Activated naive CD8-positive, alpha-beta T cell treated with anti-CD3 and anti-CD28 coated beads for 36 hours (primary cell): ENCODE data around the gene ARID1A. TPM values are rescaled to one million over a fixed set of nuclear protein-coding genes. Genes with fewer than 3 reads are reported as not detected.
"Not testable (repeated sequence)": the region's sequence is repeated elsewhere in the genome, so short reads cannot be mapped to it uniquely, and the experiment has no call there.

Experiments
- DNase-seq: peaks from one replicate; pipeline ENCODE4 v3.0.0; 2021
- H3K27ac Mint-ChIP-seq: one replicate; pipeline ENCODE4 v1.8.0; 2022; ENCODE audit warnings: mild to moderate bottlenecking, moderate library complexity, mixed read lengths
- H3K27me3 Mint-ChIP-seq: one replicate; pipeline ENCODE4 v1.8.0; 2022; ENCODE audit warnings: mild to moderate bottlenecking, mixed read lengths
- H3K36me3 Mint-ChIP-seq: one replicate; pipeline ENCODE4 v1.8.0; 2021; ENCODE audit warnings: mild to moderate bottlenecking, mixed read lengths
- H3K4me1 Mint-ChIP-seq: one replicate; pipeline ENCODE4 v1.8.0; 2021; ENCODE audit warnings: mixed read lengths
- H3K4me3 Mint-ChIP-seq: one replicate; pipeline ENCODE4 v1.8.0; 2022; ENCODE audit warnings: mild to moderate bottlenecking, moderate library complexity, mixed read lengths
- H3K9me3 Mint-ChIP-seq: one replicate; pipeline ENCODE4 v1.8.0; 2022; ENCODE audit warnings: mixed read lengths
- total RNA-seq, 2 experiments: library from RNA; stranded (reverse); gene quantifications; one replicate each; pipeline ENCODE4 v1.2.3, GENCODE V29; 2021

ARID1A gene
- total RNA-seq, 2 experiments from 2014 or later = 75.6 to 78.4 TPM

- Mint-ChIP-seq H3K27ac (peak overlapping the region; percentile 76), H3K4me1 (peaks cover 45% of the 10 kb centered on the region), H3K9me3 (peaks cover 2% of the 10 kb centered on the region), H3K4me3 (peak overlapping the region; percentile 50), H3K27me3 (no peaks in the 10 kb centered on the region), H3K36me3 (peaks cover 51% of the 10 kb centered on the region)
- DNase-seq = no peak
Measured at GRCh38 chr1:26706315-26706714, 10.5 kb downstream of the ARID1A start.

- Mint-ChIP-seq H3K9me3 (peaks cover 2% of the 10 kb centered on the region), H3K4me1 (peaks cover 73% of the 10 kb centered on the region), H3K27me3 (no peaks in the 10 kb centered on the region), H3K36me3 (peaks cover 72% of the 10 kb centered on the region), H3K27ac (no peak overlapping the region), H3K4me3 (no peak overlapping the region)
- no peak for DNase-seq
Measured at GRCh38 chr1:26710811-26711210, 15.0 kb downstream of the ARID1A start.

GRCh38 chr1:26711777-26712176 lies 16.0 kb downstream of the ARID1A start:
- Mint-ChIP-seq H3K27me3 (no peaks in the 10 kb centered on the region), H3K4me3 (no peak overlapping the region), H3K9me3 (peaks cover 2% of the 10 kb centered on the region), H3K36me3 (peaks cover 67% of the 10 kb centered on the region), H3K4me1 (peaks cover 70% of the 10 kb centered on the region), H3K27ac (peak overlapping the region; percentile 31)
- DNase-seq = no peak

- no peaks in the 10 kb centered on the region for H3K9me3 Mint-ChIP-seq
- H3K27ac Mint-ChIP-seq = peak overlapping the region; percentile 28
- H3K36me3 Mint-ChIP-seq = peaks cover 74% of the 10 kb centered on the region
- H3K27me3 Mint-ChIP-seq = no peaks in the 10 kb centered on the region
- no peak for DNase-seq
- peaks cover 86% of the 10 kb centered on the region for H3K4me1 Mint-ChIP-seq
- no peak overlapping the region for H3K4me3 Mint-ChIP-seq
Measured at GRCh38 chr1:26717017-26717491, 21.2 kb downstream of the ARID1A start.

GRCh38 chr1:26719205-26719604 lies 23.4 kb downstream of the ARID1A start:
- peaks cover 64% of the 10 kb centered on the region for H3K36me3 Mint-ChIP-seq
- no peaks in the 10 kb centered on the region for H3K27me3 Mint-ChIP-seq
- DNase-seq = no peak
- H3K9me3 Mint-ChIP-seq = no peaks in the 10 kb centered on the region
- H3K4me1 Mint-ChIP-seq = peaks cover 85% of the 10 kb centered on the region
- H3K27ac Mint-ChIP-seq = no peak overlapping the region
- H3K4me3 Mint-ChIP-seq = no peak overlapping the region

GRCh38 chr1:26721669-26722355 lies 26.0 kb downstream of the ARID1A start:
- Mint-ChIP-seq H3K4me1 (peaks cover 85% of the 10 kb centered on the region), H3K27me3 (no peaks in the 10 kb centered on the region), H3K27ac (peak overlapping the region; percentile 87), H3K4me3 (peak overlapping the region; percentile 3), H3K36me3 (peaks cover 52% of the 10 kb centered on the region), H3K9me3 (no peaks in the 10 kb centered on the region)
- no peak for DNase-seq

- no peaks in the 10 kb centered on the region for H3K9me3 Mint-ChIP-seq
- peak; percentile 39 for DNase-seq
- H3K27ac Mint-ChIP-seq = peak overlapping the region; percentile 87
- no peaks in the 10 kb centered on the region for H3K27me3 Mint-ChIP-seq
- peaks cover 84% of the 10 kb centered on the region for H3K4me1 Mint-ChIP-seq
- peaks cover 45% of the 10 kb centered on the region for H3K36me3 Mint-ChIP-seq
- peak overlapping the region; percentile 11 for H3K4me3 Mint-ChIP-seq
Measured at GRCh38 chr1:26723013-26723991, 27.5 kb downstream of the ARID1A start.

GRCh38 chr1:26724118-26724517 lies 28.3 kb downstream of the ARID1A start:
- Mint-ChIP-seq H3K36me3 (peaks cover 40% of the 10 kb centered on the region), H3K9me3 (no peaks in the 10 kb centered on the region), H3K27ac (peak overlapping the region; percentile 16), H3K4me3 (no peak overlapping the region), H3K27me3 (no peaks in the 10 kb centered on the region), H3K4me1 (peaks cover 84% of the 10 kb centered on the region)
- DNase-seq = no peak

- H3K36me3 Mint-ChIP-seq = peaks cover 45% of the 10 kb centered on the region
- peak overlapping the region; percentile 16 for H3K27ac Mint-ChIP-seq
- no peak overlapping the region for H3K4me3 Mint-ChIP-seq
- H3K4me1 Mint-ChIP-seq = peaks cover 90% of the 10 kb centered on the region
- DNase-seq = no peak
- H3K9me3 Mint-ChIP-seq = no peaks in the 10 kb centered on the region
- H3K27me3 Mint-ChIP-seq = no peaks in the 10 kb centered on the region
Measured at GRCh38 chr1:26724926-26725325, 29.1 kb downstream of the ARID1A start.

- Mint-ChIP-seq H3K36me3 (peaks cover 41% of the 10 kb centered on the region), H3K4me1 (peaks cover 87% of the 10 kb centered on the region)
- not testable (repeated sequence) for H3K27me3 Mint-ChIP-seq, H3K4me3 Mint-ChIP-seq, H3K9me3 Mint-ChIP-seq, DNase-seq, H3K27ac Mint-ChIP-seq
Measured at GRCh38 chr1:26725904-26726303, 30.1 kb downstream of the ARID1A start.

- DNase-seq = no peak
- Mint-ChIP-seq H3K4me3 (no peak overlapping the region), H3K27ac (peak overlapping the region; percentile 36), H3K27me3 (no peaks in the 10 kb centered on the region), H3K36me3 (peaks cover 40% of the 10 kb centered on the region), H3K9me3 (no peaks in the 10 kb centered on the region), H3K4me1 (peaks cover 86% of the 10 kb centered on the region)
Measured at GRCh38 chr1:26726784-26727183, 31.0 kb downstream of the ARID1A start.

GRCh38 chr1:26727476-26727875 lies 31.7 kb downstream of the ARID1A start:
- Mint-ChIP-seq H3K9me3 (no peaks in the 10 kb centered on the region), H3K27ac (peak overlapping the region; percentile 23), H3K4me3 (no peak overlapping the region), H3K36me3 (peaks cover 37% of the 10 kb centered on the region), H3K27me3 (no peaks in the 10 kb centered on the region), H3K4me1 (peaks cover 85% of the 10 kb centered on the region)
- no peak for DNase-seq

GRCh38 chr1:26728645-26729044 lies 32.8 kb downstream of the ARID1A start:
- DNase-seq = no peak
- H3K4me3 Mint-ChIP-seq = no peak overlapping the region
- H3K27ac Mint-ChIP-seq = peak overlapping the region; percentile 22
- H3K36me3 Mint-ChIP-seq = peaks cover 41% of the 10 kb centered on the region
- H3K4me1 Mint-ChIP-seq = peaks cover 85% of the 10 kb centered on the region
- H3K9me3 Mint-ChIP-seq = no peaks in the 10 kb centered on the region
- no peaks in the 10 kb centered on the region for H3K27me3 Mint-ChIP-seq

- peaks cover 48% of the 10 kb centered on the region for H3K36me3 Mint-ChIP-seq
- peaks cover 85% of the 10 kb centered on the region for H3K4me1 Mint-ChIP-seq
- no peaks in the 10 kb centered on the region for H3K9me3 Mint-ChIP-seq
- peak overlapping the region; percentile 7 for H3K27ac Mint-ChIP-seq
- H3K27me3 Mint-ChIP-seq = no peaks in the 10 kb centered on the region
- no peak overlapping the region for H3K4me3 Mint-ChIP-seq
- DNase-seq = no peak
Measured at GRCh38 chr1:26729633-26730032, 33.8 kb downstream of the ARID1A start.

- Mint-ChIP-seq H3K9me3 (no peaks in the 10 kb centered on the region), H3K36me3 (peaks cover 55% of the 10 kb centered on the region), H3K4me1 (peaks cover 84% of the 10 kb centered on the region), H3K27me3 (no peaks in the 10 kb centered on the region), H3K4me3 (no peak overlapping the region), H3K27ac (peak overlapping the region; percentile 65)
- DNase-seq = no peak
Measured at GRCh38 chr1:26730695-26731094, 34.9 kb downstream of the ARID1A start.
